Stimulated activated CD4-positive, alpha-beta T cell treated with anti-CD3 and anti-CD28 coated beads, Interleukin-15, amount 100 ng/mL, for 1 hour (primary cell): ENCODE data around the gene CLMN.

Experiments
- DNase-seq, 2 donors: peaks; one replicate each; pipeline ENCODE4 v3.0.0-alpha.2; 2020; ENCODE audit warnings: low read depth in 1 of 2, low spot score in 1 of 2

Gene CLMN

GRCh38 chr14:95264271-95264973, 55.3 kb downstream of the CLMN start:
- DNase-seq = no peak

- DNase-seq = no peak
Observed at GRCh38 chr14:95263527-95264231, 56.0 kb downstream of the CLMN start.

GRCh38 chr14:95262511-95262891, 57.2 kb downstream of the CLMN start:
- no peak for DNase-seq

- DNase-seq = no peak
Observed at GRCh38 chr14:95261616-95262510, 57.8 kb downstream of the CLMN start.

- DNase-seq = no peak
Observed at GRCh38 chr14:95260537-95261361, 59.0 kb downstream of the CLMN start.

GRCh38 chr14:95258754-95259593, 60.7 kb downstream of the CLMN start:
- DNase-seq = no peak

- no peak for DNase-seq
Observed at GRCh38 chr14:95258156-95258555, 61.6 kb downstream of the CLMN start.

- no peak for DNase-seq
Observed at GRCh38 chr14:95257521-95257920, 62.2 kb downstream of the CLMN start.

GRCh38 chr14:95256776-95257060, 63.0 kb downstream of the CLMN start:
- DNase-seq = no peak

GRCh38 chr14:95256002-95256775, 63.5 kb downstream of the CLMN start:
- DNase-seq = no peak

GRCh38 chr14:95255487-95255886, 64.2 kb downstream of the CLMN start:
- DNase-seq = no peak

- DNase-seq = no peak
Observed at GRCh38 chr14:95255013-95255412, 64.7 kb downstream of the CLMN start.

- no peak for DNase-seq
Observed at GRCh38 chr14:95254288-95254687, 65.4 kb downstream of the CLMN start.

GRCh38 chr14:95253039-95253630, 66.6 kb downstream of the CLMN start:
- no peak for DNase-seq

GRCh38 chr14:95252219-95252618, 67.5 kb downstream of the CLMN start:
- no peak for DNase-seq

- no peak for DNase-seq
Observed at GRCh38 chr14:95250936-95251335, 68.8 kb downstream of the CLMN start.

GRCh38 chr14:95250140-95250769, 69.5 kb downstream of the CLMN start:
- DNase-seq = no peak

GRCh38 chr14:95248432-95248831, 71.3 kb downstream of the CLMN start:
- no peak for DNase-seq

GRCh38 chr14:95246870-95247269, 72.8 kb downstream of the CLMN start:
- no peak for DNase-seq
